ENCODE measurements around the gene TMEM87B. TPM values are rescaled to one million over a fixed set of nuclear protein-coding genes. Genes with fewer than 3 reads are reported as not detected.
"Not testable (repeated sequence)": the region's sequence is repeated elsewhere in the genome, so short reads cannot be mapped to it uniquely, and the experiment has no call there.

TMEM87B gene
- total and polyA plus RNA-seq, 2 donors (not counting 1 experiment from before 2014, with no cell fraction given) = 30.5 to 31.5 TPM

DNA sequence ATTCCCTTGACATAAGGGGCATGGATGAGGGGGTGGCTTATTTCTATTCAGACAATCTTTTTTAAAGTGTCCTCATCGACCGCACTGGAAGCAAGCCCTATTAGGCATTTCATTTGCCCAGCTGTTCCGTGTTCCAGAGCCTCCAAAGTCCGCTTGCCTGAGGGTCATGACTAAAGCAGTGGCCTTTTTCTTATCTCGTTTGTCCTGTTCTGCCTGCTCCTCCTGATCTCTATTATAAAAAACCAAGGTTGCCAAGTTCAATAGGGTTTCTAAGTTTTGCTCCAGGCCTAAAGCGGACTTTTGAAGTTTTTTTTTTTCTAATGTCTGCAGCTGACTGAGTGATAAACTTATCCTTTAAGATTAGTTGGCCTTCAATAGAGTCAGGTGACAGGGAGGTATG lies 13.6 kb upstream of the TMEM87B start:
- not testable (repeated sequence) for H3K79me2 ChIP-seq (ENCODE audit: control insufficient read depth, insufficient read depth, low read length); H3K4me3 ChIP-seq (replicated peaks in 1 of 4; ENCODE audit: control extremely low read depth in 1 of 4, insufficient read depth in 1 of 4, low read depth in 3 of 4, low read length in 4 of 4); H3K9me3 ChIP-seq (ENCODE audit: control insufficient read depth, insufficient read depth, low read depth, low read length); H3K27ac ChIP-seq (ENCODE audit: insufficient read depth, low read length); H3K4me1 ChIP-seq (ENCODE audit: control insufficient read depth, extremely low read depth, insufficient read depth, low read length); H3K9ac ChIP-seq (ENCODE audit: insufficient read depth, low read length); H3K27me3 ChIP-seq (ENCODE audit: control insufficient read depth, insufficient read depth, low read length); H3K36me3 ChIP-seq (ENCODE audit: control insufficient read depth, insufficient read depth, low read length); DNase-seq (ENCODE audit: low read depth in 2 of 2); H3K4me2 ChIP-seq (ENCODE audit: extremely low read depth, insufficient read depth, low read length); H4K20me1 ChIP-seq (ENCODE audit: control insufficient read depth, extremely low read depth, insufficient read depth, low read length); H2AFZ ChIP-seq (ENCODE audit: low read length)

DNA sequence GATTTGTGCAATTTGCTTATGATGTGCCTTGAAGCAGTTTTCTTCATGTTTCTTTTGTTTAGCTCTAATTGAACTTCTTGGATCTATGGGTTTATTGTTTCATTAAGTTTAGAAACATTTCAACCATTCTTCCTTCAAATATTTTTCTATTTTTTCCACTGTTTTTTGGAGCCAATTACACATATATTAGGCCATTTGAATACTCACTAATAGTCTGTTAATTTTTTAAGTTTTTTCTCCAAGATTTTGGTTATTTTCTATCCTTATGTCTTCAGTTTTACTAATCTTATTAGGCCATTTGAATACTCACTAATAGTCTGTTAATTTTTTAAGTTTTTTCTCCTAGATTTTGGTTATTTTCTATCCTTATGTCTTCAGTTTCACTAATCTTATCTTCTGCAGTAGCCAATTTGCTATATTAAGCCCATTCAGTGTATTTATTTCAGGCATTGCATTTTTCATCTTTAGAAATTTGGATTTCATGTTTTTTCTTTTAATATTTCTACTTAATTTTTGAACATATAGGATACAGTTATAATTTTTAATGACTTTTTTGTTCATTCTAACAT lies 9.5 kb upstream of the TMEM87B start:
- H3K9ac ChIP-seq (ENCODE audit: insufficient read depth, low read length) = no peak overlapping the region
- H3K27me3 ChIP-seq (ENCODE audit: control insufficient read depth, insufficient read depth, low read length) = no peaks in the 10 kb centered on the region
- H3K36me3 ChIP-seq (ENCODE audit: control insufficient read depth, insufficient read depth, low read length) = no peaks in the 10 kb centered on the region
- no peak overlapping the region for H3K4me2 ChIP-seq (ENCODE audit: extremely low read depth, insufficient read depth, low read length)
- no peaks in the 10 kb centered on the region for H3K79me2 ChIP-seq (ENCODE audit: control insufficient read depth, insufficient read depth, low read length)
- DNase-seq (ENCODE audit: low read depth in 2 of 2) = no peak
- no peak overlapping the region for H3K27ac ChIP-seq (ENCODE audit: insufficient read depth, low read length)
- no peaks in the 10 kb centered on the region for H4K20me1 ChIP-seq (ENCODE audit: control insufficient read depth, extremely low read depth, insufficient read depth, low read length)
- H3K4me3 ChIP-seq (replicated peaks in 1 of 4; ENCODE audit: control extremely low read depth in 1 of 4, insufficient read depth in 1 of 4, low read depth in 3 of 4, low read length in 4 of 4) = no peak overlapping the region
- TF ChIP-seq, protein P1, sequence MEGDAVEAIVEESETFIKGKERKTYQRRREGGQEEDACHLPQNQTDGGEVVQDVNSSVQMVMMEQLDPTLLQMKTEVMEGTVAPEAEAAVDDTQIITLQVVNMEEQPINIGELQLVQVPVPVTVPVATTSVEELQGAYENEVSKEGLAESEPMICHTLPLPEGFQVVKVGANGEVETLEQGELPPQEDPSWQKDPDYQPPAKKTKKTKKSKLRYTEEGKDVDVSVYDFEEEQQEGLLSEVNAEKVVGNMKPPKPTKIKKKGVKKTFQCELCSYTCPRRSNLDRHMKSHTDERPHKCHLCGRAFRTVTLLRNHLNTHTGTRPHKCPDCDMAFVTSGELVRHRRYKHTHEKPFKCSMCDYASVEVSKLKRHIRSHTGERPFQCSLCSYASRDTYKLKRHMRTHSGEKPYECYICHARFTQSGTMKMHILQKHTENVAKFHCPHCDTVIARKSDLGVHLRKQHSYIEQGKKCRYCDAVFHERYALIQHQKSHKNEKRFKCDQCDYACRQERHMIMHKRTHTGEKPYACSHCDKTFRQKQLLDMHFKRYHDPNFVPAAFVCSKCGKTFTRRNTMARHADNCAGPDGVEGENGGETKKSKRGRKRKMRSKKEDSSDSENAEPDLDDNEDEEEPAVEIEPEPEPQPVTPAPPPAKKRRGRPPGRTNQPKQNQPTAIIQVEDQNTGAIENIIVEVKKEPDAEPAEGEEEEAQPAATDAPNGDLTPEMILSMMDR (conservative IDR thresholded peaks at IDR 0.05 in 1 of 2, IDR thresholded peaks at IDR 0.05 in 1 of 2; ENCODE audit: low read depth in 1 of 2, low read length in 2 of 2) = no peak
- no peak for TF ChIP-seq EZH2 (IDR thresholded peaks at IDR 0.05; ENCODE audit: low read length, missing control alignments)
- H2AFZ ChIP-seq (ENCODE audit: low read length) = no peak overlapping the region
- no peaks in the 10 kb centered on the region for H3K9me3 ChIP-seq (ENCODE audit: control insufficient read depth, insufficient read depth, low read depth, low read length)
- no peaks in the 10 kb centered on the region for H3K4me1 ChIP-seq (ENCODE audit: control insufficient read depth, extremely low read depth, insufficient read depth, low read length)

DNA sequence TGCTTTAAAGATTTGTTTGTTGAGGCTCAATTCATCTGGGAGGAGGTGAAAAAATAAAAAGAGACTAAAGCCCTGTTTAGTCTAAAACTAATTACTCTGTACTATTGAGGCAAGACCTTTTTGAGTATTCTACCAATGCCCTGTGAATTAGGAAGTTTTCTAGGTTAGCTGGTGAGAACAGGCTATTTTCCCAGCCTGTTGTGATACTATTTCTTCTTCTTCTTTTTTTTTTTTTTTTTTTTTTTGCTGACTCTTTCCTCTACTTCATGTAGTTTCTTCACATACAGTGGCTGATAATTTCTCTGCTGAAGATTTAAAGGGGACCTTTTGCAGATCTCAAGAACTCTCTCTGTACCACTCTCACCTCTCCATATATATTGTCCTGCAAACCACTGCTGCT lies 8.8 kb upstream of the TMEM87B start:
- H2AFZ ChIP-seq (ENCODE audit: low read length) = no peak overlapping the region
- no peaks in the 10 kb centered on the region for H3K36me3 ChIP-seq (ENCODE audit: control insufficient read depth, insufficient read depth, low read length)
- H3K4me3 ChIP-seq (replicated peaks in 1 of 4; ENCODE audit: control extremely low read depth in 1 of 4, insufficient read depth in 1 of 4, low read depth in 3 of 4, low read length in 4 of 4) = no peak overlapping the region
- no peak overlapping the region for H3K4me2 ChIP-seq (ENCODE audit: extremely low read depth, insufficient read depth, low read length)
- no peaks in the 10 kb centered on the region for H3K9me3 ChIP-seq (ENCODE audit: control insufficient read depth, insufficient read depth, low read depth, low read length)
- H3K4me1 ChIP-seq (ENCODE audit: control insufficient read depth, extremely low read depth, insufficient read depth, low read length) = no peaks in the 10 kb centered on the region
- H3K9ac ChIP-seq (ENCODE audit: insufficient read depth, low read length) = no peak overlapping the region
- no peaks in the 10 kb centered on the region for H4K20me1 ChIP-seq (ENCODE audit: control insufficient read depth, extremely low read depth, insufficient read depth, low read length)
- no peak for DNase-seq (ENCODE audit: low read depth in 2 of 2)
- H3K79me2 ChIP-seq (ENCODE audit: control insufficient read depth, insufficient read depth, low read length) = no peaks in the 10 kb centered on the region
- no peak for TF ChIP-seq EZH2 (IDR thresholded peaks at IDR 0.05; ENCODE audit: low read length, missing control alignments)
- TF ChIP-seq, protein P1 (conservative IDR thresholded peaks at IDR 0.05 in 1 of 2, IDR thresholded peaks at IDR 0.05 in 1 of 2; ENCODE audit: low read depth in 1 of 2, low read length in 2 of 2) = no peak
- H3K27ac ChIP-seq (ENCODE audit: insufficient read depth, low read length) = no peak overlapping the region
- H3K27me3 ChIP-seq (ENCODE audit: control insufficient read depth, insufficient read depth, low read length) = no peaks in the 10 kb centered on the region

Measured in fibroblast of lung (primary cell).